HG03060 (cell line): Measurements from ENCODE around the gene KIRREL3.
A peak's percentile ranks its signal among the peaks of the same experiment; 100 is the strongest.
"Not testable (repeated sequence)": the region's sequence is repeated elsewhere in the genome, so short reads cannot be mapped to it uniquely, and the experiment has no call there.

Experiments used
- ATAC-seq: cut with Tn5 transposase; IDR thresholded peaks from one replicate; pipeline ENCODE4 v1.9.1; 2021; ENCODE audit warnings: low read depth, moderate number of reproducible peaks; ENCODE audit not compliant: unreplicated experiment

Gene KIRREL3

DNA sequence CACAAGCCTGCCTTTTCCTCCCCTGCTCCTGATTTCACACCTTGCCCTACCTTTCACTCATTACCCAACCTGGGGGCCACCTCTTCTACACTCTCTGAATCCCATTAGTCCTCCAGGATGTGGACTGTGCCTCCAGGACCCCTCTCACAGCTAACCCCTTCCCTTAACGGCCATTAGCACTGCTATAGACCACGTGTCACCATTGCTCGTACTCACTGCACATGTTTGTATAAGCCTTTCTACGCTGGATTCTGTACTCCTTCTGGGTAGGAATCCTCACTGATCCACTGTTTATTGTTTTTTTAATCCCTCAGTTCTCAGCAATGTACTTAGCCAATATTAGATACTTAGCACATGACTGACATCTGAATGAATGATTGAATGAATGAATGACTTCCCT, 40.9 kb downstream of the KIRREL3 start:
- ATAC-seq: no peak

DNA sequence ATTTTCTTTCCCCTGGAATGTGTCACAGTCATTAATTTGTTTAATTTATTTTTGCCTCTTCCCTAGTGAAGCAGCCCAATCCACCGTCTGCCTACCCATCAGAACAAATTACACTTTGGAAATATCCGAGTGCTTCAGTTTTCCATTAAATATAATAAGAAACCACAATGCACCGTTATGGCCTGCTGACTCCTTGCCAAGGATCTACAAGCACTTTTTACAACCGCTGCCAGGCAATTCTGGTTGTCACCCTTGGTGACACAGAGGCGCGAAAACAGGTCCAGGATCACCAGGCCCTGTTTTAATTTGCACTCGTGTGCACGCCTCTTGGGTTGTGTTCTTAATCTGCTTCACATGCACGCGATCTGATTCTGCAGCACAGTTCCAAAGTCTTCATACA, 43.9 kb downstream of the KIRREL3 start:
- ATAC-seq: no peak

DNA sequence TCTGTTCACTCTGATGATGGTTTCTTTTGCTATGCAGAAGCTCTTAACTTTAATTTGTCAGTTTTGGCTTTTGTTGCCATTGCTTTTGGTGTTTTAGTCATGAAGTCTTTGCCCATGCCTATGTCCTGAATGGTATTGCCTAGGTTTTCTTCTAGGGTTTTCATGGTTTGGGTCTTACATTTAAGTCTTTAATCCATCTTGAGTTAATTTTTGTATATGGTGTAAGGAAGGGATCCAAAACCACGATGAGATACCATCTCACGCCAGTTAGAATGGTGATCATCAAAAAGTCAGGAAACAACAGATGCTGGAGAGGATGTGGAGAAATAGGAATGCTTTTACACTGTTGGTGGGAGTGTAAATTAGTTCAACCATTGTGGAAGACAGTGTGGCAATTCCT, 48.0 kb downstream of the KIRREL3 start:
- ATAC-seq: not testable (repeated sequence)

DNA sequence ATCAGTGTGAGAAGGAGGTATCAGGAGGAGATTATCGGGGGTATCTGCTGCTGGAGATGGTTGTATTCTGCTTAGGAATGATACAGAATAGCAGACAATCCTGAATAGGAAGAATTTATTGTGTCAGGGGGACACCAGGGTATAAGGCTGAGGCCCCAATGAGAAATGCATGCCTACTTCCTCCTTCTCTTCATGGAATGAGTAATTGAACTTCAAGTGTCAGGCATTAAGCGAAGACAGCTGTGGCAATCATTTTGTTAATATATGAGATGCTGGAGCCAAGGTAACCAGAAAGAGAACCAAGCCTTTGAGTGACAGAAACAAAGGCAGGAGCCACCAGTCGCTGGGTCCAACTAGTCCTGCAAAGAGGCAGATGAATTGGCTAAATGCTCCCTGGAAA, 49.1 kb downstream of the KIRREL3 start:
- no peak for ATAC-seq

DNA sequence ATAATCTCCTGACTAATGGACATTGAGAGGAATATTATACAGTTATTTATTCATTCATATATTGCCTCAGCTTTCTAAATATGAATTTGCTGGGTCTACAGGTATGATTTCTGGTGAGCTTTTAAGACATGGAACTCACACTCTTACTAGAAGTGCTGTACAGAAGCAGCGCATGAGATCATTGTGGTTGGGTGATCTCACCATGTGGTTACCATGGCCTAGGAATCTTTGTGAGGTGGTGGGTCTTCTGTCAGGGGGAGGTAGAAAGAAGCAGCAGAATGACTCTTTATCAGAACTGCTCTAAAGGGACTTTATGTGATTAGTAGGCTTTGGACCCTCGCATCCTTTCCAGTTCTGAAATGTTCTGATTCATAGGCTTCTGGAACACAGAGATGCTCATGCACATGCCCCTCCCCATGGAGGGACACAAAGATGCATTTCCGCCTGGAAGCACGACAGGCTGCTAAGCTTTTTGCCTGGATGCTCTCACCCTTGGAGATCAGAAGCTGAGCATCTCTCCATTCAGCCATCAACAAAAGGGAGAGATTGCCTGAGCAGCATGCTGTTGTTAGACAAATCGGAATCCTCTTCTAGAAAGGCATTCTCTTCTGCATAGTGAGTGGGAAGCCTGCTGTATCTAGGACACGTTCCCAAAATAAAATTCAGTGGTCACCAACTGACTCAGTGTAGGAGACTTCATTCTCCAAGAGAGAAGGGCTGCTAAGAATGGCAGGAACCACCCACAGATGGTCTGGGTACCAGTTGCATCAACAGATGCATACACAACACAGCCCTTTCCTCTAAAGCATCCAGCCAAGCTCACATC, 51.3 kb downstream of the KIRREL3 start:
- no peak for ATAC-seq

- no peak for ATAC-seq
These were observed 52.0 kb downstream of the KIRREL3 start for GRCh38 chr11:126948563-126948962.

DNA sequence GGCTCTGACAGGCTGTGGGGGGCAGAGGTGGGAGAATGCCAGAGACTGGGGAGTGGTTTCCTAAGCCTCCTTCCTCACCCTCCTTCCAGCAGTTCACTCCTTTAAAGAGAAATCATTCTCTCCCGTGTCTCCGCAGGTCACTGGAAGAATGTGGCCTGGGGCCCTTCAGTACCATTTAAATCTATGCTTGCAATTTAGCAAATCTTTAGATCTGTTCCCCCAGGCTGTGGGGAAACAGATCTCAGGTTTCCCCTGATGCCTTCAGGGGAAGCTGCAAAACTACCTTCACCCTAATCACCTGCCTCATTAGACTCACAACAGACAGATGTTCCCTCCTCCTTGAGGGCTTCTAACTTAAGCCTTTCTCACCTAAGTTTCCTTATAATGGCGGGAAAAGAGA, 55.3 kb downstream of the KIRREL3 start:
- ATAC-seq: no peak

DNA sequence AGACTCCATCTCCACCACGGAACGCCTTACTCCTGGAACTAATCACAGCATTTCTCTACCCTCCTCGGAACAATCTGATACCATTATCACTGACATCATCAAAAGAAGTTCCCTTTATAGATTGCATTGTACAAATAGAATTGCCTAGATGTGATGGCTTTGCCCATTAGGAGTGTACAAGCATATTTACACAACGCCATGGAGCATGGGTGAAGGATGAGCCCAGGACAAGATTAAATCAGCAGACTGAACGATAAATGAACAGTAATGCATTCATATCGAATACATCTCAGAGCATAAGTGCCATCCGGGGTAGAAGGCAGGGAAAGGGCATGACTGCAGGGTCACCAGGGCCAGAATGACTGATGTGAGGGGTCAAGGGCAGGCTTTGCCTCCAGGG, 57.3 kb downstream of the KIRREL3 start:
- no peak for ATAC-seq

DNA sequence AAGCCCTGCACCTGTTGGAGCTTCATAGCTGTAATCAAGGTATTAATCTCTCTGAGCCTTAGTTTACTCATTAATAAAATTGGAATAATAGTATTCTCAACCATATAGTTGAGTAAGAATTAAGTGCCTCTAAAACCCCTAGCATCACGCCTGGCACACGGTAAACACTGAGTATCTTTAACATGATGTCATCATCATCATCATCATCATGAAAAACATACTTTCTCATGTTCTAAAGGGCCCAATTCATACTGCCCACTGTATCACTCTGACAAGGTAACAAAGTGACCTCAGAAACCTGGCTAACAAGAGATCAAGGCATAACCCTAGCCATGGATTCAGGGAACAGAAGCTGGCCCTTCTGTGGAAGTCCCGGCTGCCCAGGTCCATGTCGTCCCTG, 58.4 kb downstream of the KIRREL3 start:
- no peak for ATAC-seq

GRCh38 chr11:126939552-126939951, 61.0 kb downstream of the KIRREL3 start:
- no peak for ATAC-seq

- no peak for ATAC-seq
These were observed 61.9 kb downstream of the KIRREL3 start for GRCh38 chr11:126938718-126939117.

- ATAC-seq: no peak
These were observed 70.3 kb downstream of the KIRREL3 start for GRCh38 chr11:126930091-126930841.

- ATAC-seq: no peak
These were observed 71.2 kb downstream of the KIRREL3 start for GRCh38 chr11:126929179-126930061.

- ATAC-seq: no peak
These were observed 72.9 kb downstream of the KIRREL3 start for GRCh38 chr11:126927623-126928022.

- ATAC-seq: no peak
These were observed 74.2 kb downstream of the KIRREL3 start for GRCh38 chr11:126926376-126926791.

DNA sequence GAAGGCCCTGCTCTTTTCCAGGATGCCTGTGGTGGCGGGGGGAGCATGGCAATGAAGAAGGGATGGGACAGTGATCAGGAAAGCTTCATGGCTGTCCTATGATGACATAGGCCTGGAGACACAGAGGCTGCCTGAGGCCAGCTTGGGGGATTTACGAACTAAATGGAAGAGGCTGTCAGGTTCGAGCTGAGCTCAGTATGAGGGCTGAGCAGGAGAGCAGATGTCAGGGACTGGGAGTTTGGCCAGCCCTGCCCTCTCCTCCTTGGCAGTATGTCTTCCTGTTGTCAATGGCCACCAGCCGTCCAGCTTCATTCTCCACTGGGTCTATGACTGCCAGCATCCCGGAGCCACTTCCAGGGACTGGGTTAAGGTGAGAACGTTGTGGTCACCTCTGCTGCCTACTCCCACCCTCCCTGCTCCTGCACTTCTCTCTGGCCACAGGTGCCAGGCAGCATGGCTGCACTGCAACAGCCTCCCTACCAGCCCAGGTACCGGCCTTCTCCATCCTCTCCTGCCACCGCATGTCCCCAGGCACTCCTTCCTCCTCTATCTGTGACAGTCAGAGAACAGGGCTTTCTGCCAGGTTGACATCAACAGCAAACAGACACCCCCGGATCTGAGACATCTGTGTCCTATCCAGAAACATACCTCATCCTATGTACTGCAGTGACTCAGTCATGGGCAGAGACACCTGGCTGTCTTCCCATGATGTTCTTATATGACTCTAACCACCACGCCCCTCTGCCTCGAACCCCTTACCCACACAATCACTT, 75.1 kb downstream of the KIRREL3 start:
- ATAC-seq: no peak

GRCh38 chr11:126924376-126925040, 76.1 kb downstream of the KIRREL3 start:
- no peak for ATAC-seq

DNA sequence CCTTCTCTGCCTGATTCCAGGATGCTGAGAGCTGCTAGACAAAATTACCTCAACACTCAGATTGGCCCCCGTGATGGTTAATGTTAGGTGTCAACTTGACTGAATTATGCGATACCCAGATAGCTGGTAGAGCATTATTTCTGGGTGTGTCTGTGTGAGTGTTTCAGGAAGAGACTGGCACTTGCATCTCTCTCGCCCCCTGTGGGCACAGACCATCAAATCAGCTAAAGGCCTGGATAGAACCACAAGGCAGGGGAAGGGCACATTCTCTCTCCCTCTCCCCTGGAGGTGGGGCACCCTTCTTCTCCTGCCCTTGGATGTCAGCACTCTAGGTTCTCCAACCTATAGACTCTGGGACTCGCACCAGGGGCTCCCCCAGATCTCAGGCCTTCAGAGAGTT, 79.7 kb downstream of the KIRREL3 start:
- no peak for ATAC-seq

DNA sequence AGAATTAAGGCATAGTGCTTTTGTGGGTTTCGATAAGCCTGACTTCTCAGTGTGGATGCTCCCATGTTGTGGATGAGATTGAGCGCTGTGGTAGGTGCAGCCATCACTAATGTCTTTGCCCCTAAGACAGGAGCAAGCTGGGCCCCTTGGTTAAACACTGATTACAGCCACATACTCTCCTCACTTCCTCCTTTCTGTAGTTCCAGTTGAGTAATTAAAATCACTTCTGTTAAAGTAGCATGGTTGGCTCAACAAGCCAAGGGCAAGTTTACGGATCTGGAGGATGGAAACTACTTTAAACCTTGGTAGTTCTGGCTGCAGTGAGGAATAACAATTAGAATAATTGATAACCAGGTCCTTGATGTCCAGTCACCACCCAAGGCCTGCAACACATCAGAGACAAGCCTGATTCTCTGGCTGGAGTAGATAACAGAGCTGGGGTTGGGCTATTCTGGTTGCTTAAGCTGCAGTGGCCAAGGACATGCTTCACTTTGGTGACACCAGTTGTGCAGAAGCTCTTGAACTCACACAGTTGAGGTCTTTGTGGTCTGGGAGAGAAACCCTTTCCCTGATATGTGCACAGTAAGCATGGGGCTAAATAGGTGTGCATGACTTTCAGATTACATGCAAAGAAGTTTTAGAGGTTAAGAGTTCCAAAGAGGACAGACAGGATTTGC, 81.3 kb downstream of the KIRREL3 start:
- peak; percentile 31 for ATAC-seq
